ENCODE data around the gene ABCG2.

ABCG2 gene

DNA sequence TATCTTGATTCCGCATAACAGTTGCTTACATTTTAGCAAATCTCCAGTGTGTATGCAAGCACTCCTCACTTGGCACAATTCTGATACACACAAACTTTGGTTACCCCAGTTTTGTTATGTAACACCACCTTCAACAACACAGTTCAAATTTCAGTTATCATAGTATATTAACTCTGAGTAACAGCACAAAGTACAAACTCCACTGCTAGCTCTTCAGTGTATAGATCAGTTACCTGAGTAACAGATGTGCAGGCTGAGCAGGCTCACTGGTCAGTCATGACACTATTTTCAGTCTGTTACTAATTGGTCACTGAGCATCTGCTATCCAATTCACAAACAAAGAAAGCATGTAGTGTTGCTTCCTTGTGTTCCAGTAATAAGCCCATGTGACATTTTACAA is 95.6 kb downstream of the ABCG2 start:
- DNase-seq = no peak

DNA sequence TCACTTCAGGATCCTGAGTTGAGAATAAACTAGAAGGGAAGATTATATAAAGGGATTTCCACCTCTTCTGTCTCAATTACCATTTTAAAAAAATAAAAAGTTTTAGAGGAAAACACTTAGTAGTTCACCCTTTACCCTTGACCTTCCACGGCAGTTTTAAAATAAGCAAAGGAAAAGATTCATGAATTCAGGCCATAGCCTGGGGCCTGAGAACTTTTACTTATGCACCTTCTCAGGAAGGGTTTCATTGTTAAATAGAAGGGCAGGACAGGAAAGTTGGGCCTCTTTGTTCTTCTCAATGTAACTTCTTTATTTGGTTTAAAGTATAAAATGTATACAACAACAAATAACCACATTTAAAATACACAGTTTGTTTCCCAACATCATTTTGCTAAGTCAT is 96.1 kb downstream of the ABCG2 start:
- no peak for DNase-seq

DNA sequence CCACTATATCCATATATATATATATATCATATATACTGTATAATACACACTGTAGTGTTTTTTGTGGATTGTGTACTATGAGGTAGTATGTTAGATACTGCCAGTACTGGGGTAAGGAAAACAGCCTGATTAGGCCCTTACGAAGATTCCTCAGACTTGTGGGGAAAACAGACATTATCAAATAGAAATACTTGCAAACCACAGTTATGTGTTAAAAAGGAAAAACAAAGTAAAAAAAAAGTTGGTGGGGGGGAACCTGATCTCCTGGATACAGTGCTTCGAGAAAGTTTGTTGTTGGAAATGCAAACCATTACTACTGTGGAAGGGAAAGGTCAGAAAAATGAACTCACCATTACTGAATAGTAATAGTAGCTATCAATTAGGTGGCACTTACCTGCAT is 98.0 kb downstream of the ABCG2 start:
- DNase-seq = no peak

DNA sequence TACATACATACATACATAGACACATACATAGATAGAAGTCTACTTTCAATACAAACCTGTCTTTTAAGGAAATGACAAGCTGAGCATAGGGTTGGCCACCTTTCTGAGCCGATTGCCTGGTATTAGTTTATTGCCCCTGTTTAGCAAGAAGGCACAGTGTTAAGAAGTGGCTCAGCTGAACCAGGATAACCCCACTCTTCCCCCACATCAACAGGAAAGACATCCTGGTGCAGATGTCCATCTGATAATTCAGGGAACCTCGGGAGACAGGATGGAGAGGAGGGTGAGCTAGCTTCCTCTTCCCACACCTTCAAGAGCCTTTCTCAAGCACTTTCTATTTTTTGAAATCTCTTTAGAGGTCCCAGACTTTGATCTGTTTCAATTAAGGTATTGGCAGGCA is 98.7 kb downstream of the ABCG2 start:
- no peak for DNase-seq

DNA sequence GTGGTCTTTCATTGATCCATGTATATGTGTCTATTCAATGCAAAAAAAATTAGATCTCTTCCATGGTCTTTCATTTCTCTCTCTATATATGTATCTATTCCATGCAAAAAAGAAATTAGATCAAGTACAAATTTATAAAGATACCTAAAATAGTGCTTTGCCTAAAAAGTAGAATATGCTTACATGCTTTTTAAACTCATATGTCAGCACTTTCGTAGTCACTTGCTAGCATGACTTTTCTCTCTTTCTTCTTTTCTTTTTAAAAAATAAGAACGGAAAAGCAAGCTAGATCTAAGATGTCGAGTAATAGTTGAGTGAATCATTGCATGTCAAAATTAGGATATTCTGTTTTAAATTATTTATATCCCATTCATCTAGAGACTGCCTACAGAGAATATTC is 100.1 kb downstream of the ABCG2 start:
- no peak for DNase-seq

DNA sequence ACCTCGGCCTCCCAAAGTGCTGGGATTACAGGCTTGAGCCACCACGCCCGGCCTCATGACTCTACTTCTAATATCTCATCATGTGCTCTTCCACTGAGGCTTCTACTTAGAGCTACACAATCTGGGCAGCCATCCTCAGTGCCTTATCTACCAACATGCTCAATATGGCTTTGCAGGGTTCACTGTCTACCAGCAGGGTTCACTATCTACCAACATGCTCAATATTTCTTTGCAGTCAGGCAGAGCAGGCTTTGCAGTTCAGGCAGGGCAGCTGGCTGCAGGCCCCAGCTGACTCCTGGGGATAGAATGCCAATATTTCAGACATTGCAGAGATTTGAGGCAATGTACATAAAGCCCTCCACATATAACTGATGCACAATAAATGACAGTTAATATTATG is 103.5 kb downstream of the ABCG2 start:
- no peak for DNase-seq

DNA sequence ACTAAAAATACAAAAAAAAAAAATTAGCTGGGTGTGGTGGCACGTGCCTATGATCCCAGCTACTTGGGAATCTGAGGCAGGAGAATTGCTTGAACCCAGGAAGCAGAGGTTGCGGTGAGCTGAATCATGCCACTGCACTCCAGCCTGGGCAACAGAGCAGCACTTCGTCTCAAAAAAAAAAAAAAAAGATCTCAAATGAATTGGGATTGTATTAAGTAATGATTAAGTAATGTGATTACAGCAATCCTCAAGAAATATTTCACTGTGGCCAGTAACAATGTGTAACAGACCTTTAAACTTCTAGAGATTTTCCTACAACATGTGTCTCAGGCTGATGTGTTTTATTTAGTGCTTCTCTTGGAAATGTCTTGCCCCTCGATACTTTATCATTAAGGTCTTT is 104.2 kb downstream of the ABCG2 start:
- DNase-seq = no peak

DNA sequence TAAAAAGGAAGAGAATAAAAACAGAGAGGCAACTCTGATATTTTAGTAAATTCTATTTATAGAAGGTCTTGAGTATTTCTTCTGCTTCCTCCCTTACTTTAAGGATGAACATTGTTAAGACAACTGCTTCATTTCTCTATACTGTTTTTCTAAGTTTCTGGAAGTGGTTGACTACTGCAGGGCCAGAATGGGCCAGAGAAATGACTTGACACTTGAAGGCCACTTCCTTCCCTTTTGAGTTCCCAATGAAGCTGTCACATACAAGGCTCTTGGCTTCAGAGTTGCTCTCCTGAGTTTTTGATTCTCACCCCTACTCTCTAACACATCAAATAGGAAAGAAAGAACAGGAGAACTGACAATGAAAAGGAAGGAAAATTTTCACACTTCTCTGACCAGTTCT is 113.4 kb downstream of the ABCG2 start:
- DNase-seq = no peak

DNA sequence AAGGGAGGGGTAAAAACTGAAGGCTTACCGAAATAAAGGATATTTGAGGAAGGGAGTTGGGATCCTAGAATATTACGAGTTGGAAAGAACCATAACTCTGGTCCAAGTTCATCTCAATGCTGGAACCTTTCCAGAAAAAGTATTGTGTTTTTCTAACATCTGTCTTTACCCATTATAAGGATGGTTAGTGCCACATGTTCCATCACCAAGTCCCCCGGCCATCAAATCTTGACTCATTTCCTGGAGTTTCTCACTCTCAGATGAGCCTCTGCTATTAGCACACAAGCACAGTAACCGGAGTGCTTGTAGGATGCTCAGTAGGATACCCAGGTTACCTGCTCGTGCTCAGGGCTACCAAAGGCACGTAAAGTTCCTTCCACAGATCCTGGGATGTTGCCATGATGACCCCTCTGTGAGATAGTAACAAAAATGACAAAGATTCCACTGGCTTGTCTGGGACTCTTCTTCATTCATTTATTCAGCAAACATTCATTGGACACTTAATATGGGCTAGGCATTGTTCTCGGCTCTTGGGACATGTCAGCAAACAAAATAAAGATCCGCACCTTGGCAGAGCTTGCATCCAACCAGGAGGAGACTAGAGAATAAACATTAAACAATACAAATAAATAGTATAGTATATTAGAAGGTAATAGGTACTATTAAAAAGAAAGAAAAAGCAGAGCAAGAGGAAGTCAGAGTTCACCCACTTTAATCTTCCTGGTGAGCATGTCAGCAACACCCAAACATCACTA is 114.7 kb downstream of the ABCG2 start:
- DNase-seq = no peak

DNA sequence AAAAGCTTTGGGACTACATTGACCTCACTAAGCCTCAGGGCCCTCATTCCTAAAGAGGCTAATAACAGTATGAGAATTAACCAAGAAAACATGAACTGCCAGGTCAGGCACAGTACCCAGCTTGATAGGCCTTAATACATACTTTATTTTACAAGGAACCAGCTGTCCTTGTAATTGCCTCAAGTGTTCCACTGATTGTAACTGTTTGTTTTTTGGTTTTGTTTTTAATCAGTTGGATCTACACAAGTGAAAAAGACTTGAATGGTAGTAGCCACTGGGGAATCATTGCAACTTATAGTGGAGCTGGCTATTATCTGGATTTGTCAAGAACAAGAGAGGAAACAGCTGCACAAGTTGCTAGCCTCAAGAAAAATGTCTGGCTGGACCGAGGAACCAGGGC is 115.4 kb downstream of the ABCG2 start:
- no peak for DNase-seq

DNA sequence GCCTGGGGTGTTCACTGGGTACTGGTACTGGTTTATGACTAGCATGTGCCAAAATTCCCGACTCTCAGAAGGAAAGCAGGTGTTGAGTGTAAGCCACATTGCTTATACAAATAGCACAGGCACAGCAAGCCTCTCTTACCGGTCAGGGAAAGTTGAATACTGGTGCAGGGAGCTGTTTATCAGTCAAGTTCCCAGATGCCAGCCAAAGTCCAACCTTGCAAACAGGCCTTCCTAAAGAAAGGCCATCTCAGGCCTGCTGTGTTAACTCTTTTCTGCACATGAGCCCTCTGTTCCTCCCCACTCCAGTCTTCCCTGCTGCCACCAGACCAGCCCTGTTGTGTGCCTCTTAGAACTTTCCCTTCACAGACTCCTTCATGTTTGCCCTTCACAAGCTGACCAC is 116.8 kb downstream of the ABCG2 start:
- DNase-seq = no peak

DNA sequence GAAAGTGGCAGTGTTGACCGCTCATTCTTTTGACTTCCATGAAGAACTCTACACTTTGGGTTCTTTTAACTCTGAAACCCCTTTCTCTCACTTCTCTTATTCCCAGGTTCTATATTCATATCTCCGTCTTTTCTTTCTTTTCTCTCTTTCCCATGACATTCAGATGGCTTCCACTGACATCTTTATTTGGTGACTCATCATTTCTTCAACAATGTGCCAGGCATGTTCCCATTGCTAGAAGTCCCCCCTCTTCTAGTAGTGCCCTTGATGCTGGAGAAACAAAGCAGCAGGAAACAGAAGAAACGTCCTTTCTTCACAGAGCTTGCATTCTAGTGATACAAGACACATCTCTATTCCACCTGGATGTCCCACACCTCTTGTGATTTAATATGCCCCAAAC is 117.7 kb downstream of the ABCG2 start:
- no peak for DNase-seq

Measured in stimulated activated CD4-positive, alpha-beta T cell treated with anti-CD3 and anti-CD28 coated beads, Interleukin-2, amount 100 ng/mL, for 48 hours (primary cell).